H1 (cell line): ENCODE measurements around the gene ANKRD29. TPM values are rescaled to one million over a fixed set of nuclear protein-coding genes. Genes with fewer than 3 reads are reported as not detected.

ENCODE experiments used
- CTCF ChIA-PET: fragments of 300-600 bp; sonication (Branson Sonifier 250); formaldehyde crosslinking; loops from one replicate; lab custom pipeline; 2021; ENCODE audit not compliant: partially characterized antibody; lab: Charles Lee
- POLR2A ChIA-PET: fragments of 300-600 bp; sonication (Branson Sonifier 250); formaldehyde crosslinking; loops from one replicate; lab custom pipeline; 2021; ENCODE audit warnings: inconsistent platforms; ENCODE audit not compliant: partially characterized antibody; lab: Charles Lee
- DNase-seq, 2 experiments: peaks; one replicate each; pipeline versions ENCODE4 v3.0.0 to v3.0.0-alpha.2; 2010 to 2022; ENCODE audit warnings: low spot score in 2 of 2, low read depth in 1 of 2, mixed read lengths in 1 of 2
- FAIRE-seq: peaks from 2 replicates; lab custom pipeline; 2011; peaks lifted over from hg19 to GRCh38; lab: Jason Lieb, UNC
- H2AFZ ChIP-seq: 2 replicates; pipeline ENCODE4 v1.8.1; 2012; ENCODE audit warnings: low read length, inconsistent platforms
- H2AK5ac ChIP-seq: 2 replicates; pipeline ENCODE4 v1.6.1; 2013; ENCODE audit warnings: low read depth, low read length
- H2BK120ac ChIP-seq: replicated peaks from 2 replicates; pipeline ENCODE3; 2013; ENCODE audit warnings: low read depth, low read length, inconsistent platforms
- H2BK12ac ChIP-seq: 2 replicates; pipeline ENCODE4 v1.6.1; 2013; ENCODE audit warnings: low read depth, low read length
- H2BK15ac ChIP-seq: 2 replicates; pipeline ENCODE4 v1.6.1; 2013; ENCODE audit warnings: low read length
- H2BK20ac ChIP-seq: 2 replicates; pipeline ENCODE4 v1.6.1; 2013; ENCODE audit warnings: low read length
- H2BK5ac ChIP-seq: 2 replicates; pipeline ENCODE4 v1.6.1; 2013; ENCODE audit warnings: low read depth, low read length
- H3K14ac ChIP-seq: 2 replicates; pipeline ENCODE4 v1.6.1; 2013; ENCODE audit warnings: inconsistent platforms; ENCODE audit not compliant: insufficient read length
- H3K18ac ChIP-seq: 2 replicates; pipeline ENCODE4 v1.6.1; 2013; ENCODE audit warnings: low read length; ENCODE audit errors: extremely low read depth
- H3K23ac ChIP-seq: 2 replicates; pipeline ENCODE4 v1.6.1; 2013; ENCODE audit warnings: inconsistent platforms; ENCODE audit not compliant: insufficient read length
- H3K23me2 ChIP-seq: 2 replicates; pipeline ENCODE4 v1.6.1; 2013; ENCODE audit warnings: low read depth, low read length
- H3K27ac ChIP-seq: 2 replicates; pipeline ENCODE4 v1.6.1; 2011; ENCODE audit warnings: low read depth, low read length, inconsistent platforms
- H3K27me3 ChIP-seq, 4 experiments: replicated peaks in 1 of 4; 1 replicate in 1 of 4; 2 replicates in 3 of 4; pipeline versions ENCODE4 v1.6.1 to v1.8.1; 2011 to 2013; ENCODE audit warnings: low read length in 3 of 4, mild to moderate bottlenecking in 3 of 4, inconsistent platforms in 2 of 4, mixed read lengths in 2 of 4, moderate library complexity in 1 of 4; ENCODE audit not compliant: control insufficient read depth in 3 of 4, insufficient read depth in 3 of 4; ENCODE audit errors: extremely low read depth in 1 of 4
- H3K36me3 ChIP-seq, 4 experiments: 2 replicates each; pipeline versions ENCODE4 v1.6.1 to v1.8.1; 2011 to 2013; ENCODE audit warnings: mild to moderate bottlenecking in 4 of 4, low read length in 3 of 4, moderate library complexity in 2 of 4, control low read depth in 1 of 4, inconsistent platforms in 1 of 4; ENCODE audit not compliant: insufficient read depth in 4 of 4, control insufficient read depth in 2 of 4
- H3K4ac ChIP-seq: replicated peaks from 2 replicates; pipeline ENCODE3; 2013; ENCODE audit warnings: low read length, low read depth, mixed read lengths, inconsistent platforms; ENCODE audit not compliant: insufficient read length
- H3K4me1 ChIP-seq, 4 experiments: replicated peaks in 1 of 4; 1 replicate in 1 of 4; 2 replicates in 3 of 4; pipeline versions ENCODE4 v1.6.1 to v1.8.1; 2011 to 2013; ENCODE audit warnings: low read length in 3 of 4, inconsistent platforms in 2 of 4, mixed read lengths in 1 of 4; ENCODE audit not compliant: insufficient read depth in 4 of 4, control insufficient read depth in 3 of 4
- H3K4me2 ChIP-seq, 2 experiments: 2 replicates each; pipeline versions ENCODE4 v1.6.1 to v1.8.1; 2011 to 2013; ENCODE audit warnings: low read depth in 2 of 2, low read length in 2 of 2, control low read depth in 1 of 2, inconsistent platforms in 1 of 2, mild to moderate bottlenecking in 1 of 2; ENCODE audit not compliant: insufficient read depth in 1 of 2
- H3K4me3 ChIP-seq, 4 experiments: fragments of 200-600, 300-600 bp in 1 of 4; sonication (generic), shearing (Covaris generic), sonication (Bioruptor Twin) in 1 of 4; 2 replicates each; pipeline versions ENCODE4 v1.5.1 to v1.8.1; 2011 to 2016; ENCODE audit warnings: low read length in 4 of 4, low read depth in 3 of 4, control low read depth in 2 of 4, inconsistent platforms in 2 of 4, mild to moderate bottlenecking in 2 of 4, mixed read lengths in 1 of 4, moderate library complexity in 1 of 4; ENCODE audit not compliant: insufficient read depth in 2 of 4; ENCODE audit errors: extremely low read depth in 1 of 4
- H3K56ac ChIP-seq: replicated peaks from 2 replicates; pipeline ENCODE3; 2013; ENCODE audit warnings: low read depth, mild to moderate bottlenecking, mixed read lengths, low read length, inconsistent platforms; ENCODE audit not compliant: insufficient read length
- H3K79me1 ChIP-seq: 2 replicates; pipeline ENCODE4 v1.6.1; 2013; ENCODE audit warnings: low read depth, low read length, control low read depth
- H3K79me2 ChIP-seq, 2 experiments: 2 replicates each; pipeline versions ENCODE4 v1.6.1 to v1.8.1; 2012 to 2013; ENCODE audit warnings: low read length in 2 of 2, mild to moderate bottlenecking in 2 of 2, inconsistent platforms in 1 of 2; ENCODE audit not compliant: insufficient read depth in 2 of 2, control insufficient read depth in 1 of 2
- H3K9ac ChIP-seq, 4 experiments: replicated peaks in 1 of 4; 1 replicate in 1 of 4; 2 replicates in 3 of 4; pipeline versions ENCODE4 v1.6.1 to v1.8.1; 2011 to 2013; ENCODE audit warnings: low read depth in 3 of 4, low read length in 3 of 4, control low read depth in 2 of 4, mild to moderate bottlenecking in 2 of 4, moderate library complexity in 2 of 4, inconsistent platforms in 1 of 4; ENCODE audit errors: extremely low read depth in 1 of 4
- H3K9me3 ChIP-seq, 2 experiments: 2 replicates each; pipeline versions ENCODE4 v1.6.1 to v1.8.1; 2012 to 2013; ENCODE audit warnings: mild to moderate bottlenecking in 2 of 2, moderate library complexity in 2 of 2, control low read depth in 1 of 2, inconsistent platforms in 1 of 2, low read depth in 1 of 2, low read length in 1 of 2, mixed read lengths in 1 of 2; ENCODE audit not compliant: insufficient read depth in 2 of 2
- H4K20me1 ChIP-seq, 2 experiments: replicated peaks in 1 of 2; 2 replicates each; pipeline versions ENCODE3 to v1.8.1; 2011 to 2013; ENCODE audit warnings: inconsistent platforms in 2 of 2, low read length in 2 of 2, mild to moderate bottlenecking in 1 of 2; ENCODE audit not compliant: insufficient read depth in 2 of 2, control insufficient read depth in 1 of 2
- H4K5ac ChIP-seq: 2 replicates; pipeline ENCODE4 v1.6.1; 2013; ENCODE audit warnings: low read length, low read depth, mixed read lengths, inconsistent platforms; ENCODE audit not compliant: insufficient read length
- H4K8ac ChIP-seq: 2 replicates; pipeline ENCODE4 v1.8.0; 2013; ENCODE audit warnings: mild to moderate bottlenecking, moderate library complexity, low read length, inconsistent platforms; ENCODE audit not compliant: insufficient read depth; ENCODE audit errors: extremely low read depth
- H4K91ac ChIP-seq: replicated peaks from 2 replicates; pipeline ENCODE3; 2013; ENCODE audit warnings: low read length, mixed read lengths, inconsistent platforms; ENCODE audit not compliant: insufficient read length
- ASH2L ChIP-seq: fragments of 200-600, 300-600 bp; sonication (generic); IDR thresholded peaks from one replicate; pipeline ENCODE4 v1.7.1; 2017; ENCODE audit warnings: low read length
- CTBP2 ChIP-seq: IDR thresholded peaks from 2 replicates; pipeline ENCODE4 v1.7.0; 2011; ENCODE audit warnings: borderline replicate concordance, mild to moderate bottlenecking, moderate library complexity, mixed read lengths, low read length; ENCODE audit not compliant: insufficient read depth, insufficient read length
- GABPA ChIP-seq: IDR thresholded peaks from 2 replicates; pipeline ENCODE4 v1.6.1; 2011; ENCODE audit warnings: mild to moderate bottlenecking, low read length, moderate library complexity, borderline replicate concordance; ENCODE audit not compliant: insufficient read depth
- HDAC2 ChIP-seq, 2 experiments: fragments of 300-600 bp in 1 of 2; sonication (generic) in 1 of 2; IDR thresholded peaks; 2 replicates each; pipeline ENCODE4 v1.6.1; 2011 to 2012; ENCODE audit warnings: low read depth in 2 of 2, low read length in 2 of 2, mild to moderate bottlenecking in 2 of 2, moderate library complexity in 2 of 2, borderline replicate concordance in 1 of 2, inconsistent platforms in 1 of 2
- KDM1A ChIP-seq: fragments of 200-600, 300-600 bp; sonication (generic); IDR thresholded peaks from 2 replicates; pipeline ENCODE4 v1.7.1; 2016; ENCODE audit warnings: mild to moderate bottlenecking, low read length, borderline replicate concordance
- KDM4A ChIP-seq: IDR thresholded peaks from one replicate; pipeline ENCODE4 v1.7.1; 2012; ENCODE audit warnings: low read depth, mild to moderate bottlenecking, moderate library complexity, low read length, inconsistent platforms; ENCODE audit not compliant: severe bottlenecking
- RAD21 ChIP-seq, 2 experiments: IDR thresholded peaks in 1 of 2; conservative IDR thresholded peaks in 1 of 2; 2 replicates each; pipeline ENCODE4 v1.6.1; 2011; ENCODE audit warnings: low read depth in 2 of 2, low read length in 2 of 2, improper control_type of control experiment in 1 of 2, inconsistent platforms in 1 of 2, mild to moderate bottlenecking in 1 of 2, moderate library complexity in 1 of 2
- TCF12 ChIP-seq: IDR thresholded peaks from 2 replicates; pipeline ENCODE4 v1.6.1; 2011; ENCODE audit warnings: low read depth, mild to moderate bottlenecking, low read length
- USF2 ChIP-seq: IDR thresholded peaks from 2 replicates; pipeline ENCODE4 v1.6.1; 2011; ENCODE audit warnings: low read length, improper control_type of control experiment
- WGBS, 2 experiments: shearing (Covaris generic) in 1 of 2; methylation state at CpG; one replicate each; pipeline versions ENCODE4 v1.1.6 to v1.1.7; 2013 to 2015; ENCODE audit warnings: low lambda C conversion rate in 2 of 2, mixed read lengths in 2 of 2, inconsistent platforms in 1 of 2, low coverage in 1 of 2, missing lambda C conversion rate in 1 of 2; ENCODE audit not compliant: insufficient replicate concordance in 2 of 2, insufficient coverage in 1 of 2, insufficient read length in 1 of 2; ENCODE audit errors: extremely low coverage in 1 of 2, missing lambda C conversion rate in 1 of 2; 5-methylcytosine and 5-hydroxymethylcytosine counted together
- polyA plus RNA-seq, 7 experiments: library from polyadenylated mRNA; depleted of rRNA in 3 of 7; stranded (reverse) in 5 of 7; unstranded in 2 of 7; fragments of >200 nt in 5 of 7; fragments of 200-250 nt in 2 of 7; gene quantifications; 1 replicate in 5 of 7; 2 replicates in 1 of 7; 4 replicates in 1 of 7; pipeline versions ENCODE4 v1.2.1 to v1.2.3, GENCODE V29; 2011 to 2013; ENCODE audit warnings: missing spikeins in 2 of 7, mixed read lengths in 2 of 7
- total RNA-seq: library from RNA; stranded (reverse); fragmentation: NEBNext Ultra II Directional; extraction: Animal tissue kit (Norgen Biotek cat#: 25700); gene quantifications from 2 replicates; pipeline ENCODE4 v1.2.1, GENCODE V29; 2021
- TF ChIP-seq, protein P1 (sequence below): IDR thresholded peaks from 2 replicates; pipeline ENCODE4 v1.6.1; 2012; ENCODE audit warnings: low read length, inconsistent platforms

Gene ANKRD29
- total and polyA plus RNA-seq, 2 of the 8 experiments (the other 6 are each of a cell fraction or from before 2014, with no cell fraction given): 3.0 to 7.3 TPM

- Histone ChIP-seq H3K23me2 (no peaks in the 10 kb centered on the region), H2BK12ac (no peak overlapping the region), H4K91ac (no peak overlapping the region), H4K5ac (no peak overlapping the region), H3K4me3 (no peak overlapping the region), H3K9ac (no peak overlapping the region), H3K27ac (no peak overlapping the region), H4K20me1 (no peaks in the 10 kb centered on the region), H3K27me3 (no peaks in the 10 kb centered on the region), H3K4ac (no peak overlapping the region), H3K79me1 (no peaks in the 10 kb centered on the region), H2BK120ac (no peak overlapping the region), H3K4me2 (no peak overlapping the region), H3K56ac (no peak overlapping the region), H2BK20ac (no peak overlapping the region), H3K4me1 (no peaks in the 10 kb centered on the region), H4K8ac (no peak overlapping the region), H3K14ac (no peak overlapping the region), H2BK15ac (no peak overlapping the region), H2AFZ (no peak overlapping the region), H2BK5ac (no peak overlapping the region), H3K9me3 (no peaks in the 10 kb centered on the region), H3K23ac (no peak overlapping the region), H2AK5ac (no peak overlapping the region), H3K18ac (no peak overlapping the region), H3K79me2 (no peaks in the 10 kb centered on the region), H3K36me3 (no peaks in the 10 kb centered on the region)
- 93% methylated on average over 2 of the region's 2 CpGs; no CpG with 5 or more reads in 1 of the 2 experiments for WGBS, 2 experiments
- no peak for FAIRE-seq
- CTCF ChIA-PET: no interaction called here
- DNase-seq: no peak
- POLR2A ChIA-PET: no interaction called here
- no peak for TF ChIP-seq USF2
- no peak for TF ChIP-seq HDAC2 (IDR thresholded peaks at IDR 0.05; ENCODE audit: borderline replicate concordance in 1 of 2, low read depth in 2 of 2, low read length in 2 of 2)
- no peak for TF ChIP-seq TCF12
- no peak for TF ChIP-seq CTBP2
- TF ChIP-seq ASH2L: no peak
- TF ChIP-seq GABPA: no peak
- TF ChIP-seq KDM1A: no peak
- no peak for TF ChIP-seq KDM4A
- no peak for TF ChIP-seq RAD21 (IDR thresholded peaks at IDR 0.05 in 1 of 2, conservative IDR thresholded peaks at IDR 0.05 in 1 of 2; ENCODE audit: low read depth in 2 of 2, low read length in 2 of 2)
- TF ChIP-seq, protein P1, sequence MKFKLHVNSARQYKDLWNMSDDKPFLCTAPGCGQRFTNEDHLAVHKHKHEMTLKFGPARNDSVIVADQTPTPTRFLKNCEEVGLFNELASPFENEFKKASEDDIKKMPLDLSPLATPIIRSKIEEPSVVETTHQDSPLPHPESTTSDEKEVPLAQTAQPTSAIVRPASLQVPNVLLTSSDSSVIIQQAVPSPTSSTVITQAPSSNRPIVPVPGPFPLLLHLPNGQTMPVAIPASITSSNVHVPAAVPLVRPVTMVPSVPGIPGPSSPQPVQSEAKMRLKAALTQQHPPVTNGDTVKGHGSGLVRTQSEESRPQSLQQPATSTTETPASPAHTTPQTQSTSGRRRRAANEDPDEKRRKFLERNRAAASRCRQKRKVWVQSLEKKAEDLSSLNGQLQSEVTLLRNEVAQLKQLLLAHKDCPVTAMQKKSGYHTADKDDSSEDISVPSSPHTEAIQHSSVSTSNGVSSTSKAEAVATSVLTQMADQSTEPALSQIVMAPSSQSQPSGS: no peak
Measured at GRCh38 chr18:23593720-23594119, 69.0 kb downstream of the ANKRD29 start.
